B cell (primary cell): ENCODE measurements around the gene STPG4. TPM values are rescaled to one million over a fixed set of nuclear protein-coding genes. Genes with fewer than 3 reads are reported as not detected.

Experiments
- ATAC-seq: fragments of 200-7000 bp; cut with Tn5 transposase; one replicate; pipeline ENCODE4 v1.10.0; 2021; ENCODE audit warnings: low read depth, mild to moderate bottlenecking, moderate number of reproducible peaks, moderate library complexity
- CTCF ChIA-PET: fragments of 350-600 bp; sonication (Branson Sonifier 250); formaldehyde crosslinking; loops from one replicate; lab custom pipeline; 2021; ENCODE audit warnings: antibody characterized with exemption, inconsistent platforms; lab: Charles Lee
- POLR2A ChIA-PET: fragments of 350-600 bp; sonication (Branson Sonifier 250); formaldehyde crosslinking; loops from one replicate; lab custom pipeline; 2021; ENCODE audit warnings: antibody characterized with exemption; lab: Charles Lee
- DNase-seq: peaks from one replicate; pipeline ENCODE4 v3.0.0; 2013
- H2AFZ ChIP-seq: 2 replicates; pipeline ENCODE4 v1.6.1; 2012; ENCODE audit warnings: mild to moderate bottlenecking, low read depth, low read length; ENCODE audit not compliant: insufficient read depth, poor library complexity, severe bottlenecking
- H3K27ac ChIP-seq, 2 donors: 1 replicate in 1 of 2; 2 replicates in 1 of 2; pipeline ENCODE4 v1.5.1; 2012 to 2013; ENCODE audit warnings: low read length in 2 of 2, mild to moderate bottlenecking in 2 of 2, moderate library complexity in 1 of 2
- H3K27me3 ChIP-seq, 4 experiments: fragments of 200-600 bp in 1 of 4; sonication (generic) in 1 of 4; replicated peaks in 1 of 4; 1 replicate in 2 of 4; 2 replicates in 2 of 4; pipeline versions ENCODE4 v1.6.1 to v1.7.0; 2013 to 2016; ENCODE audit warnings: low read length in 3 of 4, mild to moderate bottlenecking in 2 of 4, mixed read lengths in 1 of 4, moderate library complexity in 1 of 4; ENCODE audit not compliant: insufficient read depth in 4 of 4, control insufficient read depth in 3 of 4; ENCODE audit errors: control extremely low read depth in 1 of 4
- H3K36me3 ChIP-seq, 2 experiments: replicated peaks in 1 of 2; 1 replicate in 1 of 2; 2 replicates in 1 of 2; pipeline versions ENCODE4 v1.6.1 to v1.7.1; 2013; ENCODE audit warnings: low read length in 1 of 2; ENCODE audit not compliant: insufficient read depth in 2 of 2, control insufficient read depth in 1 of 2; ENCODE audit errors: control extremely low read depth in 1 of 2, extremely low read depth in 1 of 2
- H3K4me1 ChIP-seq, 2 donors: fragments of 200-600 bp in 1 of 2; sonication (generic) in 1 of 2; 1 replicate in 1 of 2; 2 replicates in 1 of 2; pipeline versions ENCODE4 v1.5.1 to v1.6.1; 2013 to 2017; ENCODE audit warnings: low read length in 2 of 2; ENCODE audit not compliant: control insufficient read depth in 2 of 2, insufficient read depth in 2 of 2
- H3K4me2 ChIP-seq: replicated peaks from 2 replicates; pipeline ENCODE3; 2012; ENCODE audit warnings: mild to moderate bottlenecking, low read depth, low read length; ENCODE audit not compliant: poor library complexity, severe bottlenecking
- H3K4me3 ChIP-seq, 5 experiments: fragments of 200-600 bp in 1 of 5; sonication (generic) in 1 of 5; 1 replicate in 3 of 5; 2 replicates in 2 of 5; pipeline versions ENCODE4 v1.5.1 to v1.7.0; 2011 to 2016; ENCODE audit warnings: low read length in 4 of 5, mild to moderate bottlenecking in 4 of 5, low read depth in 2 of 5, control low read depth in 1 of 5, moderate library complexity in 1 of 5; ENCODE audit not compliant: insufficient read depth in 1 of 5; ENCODE audit errors: control extremely low read depth in 1 of 5, extremely low read depth in 1 of 5
- H3K79me2 ChIP-seq: fragments of 200-600 bp; sonication (generic); one replicate; pipeline ENCODE4 v1.6.0; 2016; ENCODE audit warnings: low read length; ENCODE audit not compliant: control insufficient read depth, insufficient read depth
- H3K9ac ChIP-seq: fragments of 200-600 bp; sonication (generic); 2 replicates; pipeline ENCODE4 v1.6.1; 2017; ENCODE audit warnings: mild to moderate bottlenecking, low read length, moderate library complexity
- H3K9me3 ChIP-seq, 3 donors: one replicate each; pipeline versions ENCODE4 v1.6.1 to v1.7.1; 2013; ENCODE audit warnings: low read length in 2 of 3; ENCODE audit not compliant: control insufficient read depth in 2 of 3, insufficient read depth in 1 of 3; ENCODE audit errors: control extremely low read depth in 1 of 3
- H4K20me1 ChIP-seq: 2 replicates; pipeline ENCODE4 v1.6.0; 2012; ENCODE audit warnings: mild to moderate bottlenecking, low read length; ENCODE audit not compliant: insufficient read depth, control insufficient read depth, poor library complexity, severe bottlenecking
- H3K27ac Mint-ChIP-seq: one replicate; pipeline ENCODE4 v1.8.0; 2021; ENCODE audit warnings: mixed read lengths
- H3K27me3 Mint-ChIP-seq: one replicate; pipeline ENCODE4 v1.8.0; 2021; ENCODE audit warnings: mixed read lengths
- H3K4me1 Mint-ChIP-seq: one replicate; pipeline ENCODE4 v1.8.0; 2021; ENCODE audit warnings: mixed read lengths
- H3K4me3 Mint-ChIP-seq: one replicate; pipeline ENCODE4 v1.8.0; 2021; ENCODE audit warnings: mixed read lengths
- H3K9me3 Mint-ChIP-seq: one replicate; pipeline ENCODE4 v1.8.0; 2022; ENCODE audit warnings: mixed read lengths; ENCODE audit not compliant: insufficient read depth
- CTCF ChIP-seq: fragments of 200-600 bp; IDR thresholded peaks from one replicate; pipeline ENCODE4 v1.8.0; 2022; ENCODE audit warnings: antibody characterized with exemption, mild to moderate bottlenecking
- EZH2 ChIP-seq: IDR thresholded peaks from 2 replicates; pipeline ENCODE4 v1.6.1; 2012; ENCODE audit warnings: borderline replicate concordance, low read depth, mild to moderate bottlenecking, moderate library complexity, low read length; ENCODE audit not compliant: insufficient read depth, poor library complexity, severe bottlenecking
- WGBS: methylation state at CpG from one replicate; pipeline ENCODE4 v1.1.5; 2013; ENCODE audit warnings: missing lambda C conversion rate; ENCODE audit not compliant: insufficient coverage; 5-methylcytosine and 5-hydroxymethylcytosine counted together
- intact Hi-C: fragments of 100-400 bp; cut with micrococcal nuclease; formaldehyde crosslinking; loops from one replicate; pipeline ENCODE4 v1.10.0; 2022
- polyA plus RNA-seq: library from polyadenylated mRNA; depleted of rRNA; stranded (reverse); fragments of >200 nt; gene quantifications from 2 replicates; pipeline ENCODE4 v1.2.3, GENCODE V29; 2012
- total RNA-seq, 2 donors: library from RNA; stranded (reverse); fragments of 120-200 nt in 1 of 2; gene quantifications; 1 replicate in 1 of 2; 2 replicates in 1 of 2; pipeline versions ENCODE4 v1.2.3 to v1.2.4, GENCODE V29; 2013 to 2022

STPG4 gene
- total and polyA plus RNA-seq, 2 donors (not counting 1 experiment from before 2014, with no cell fraction given), result 0.31 to 0.79 TPM

- Histone ChIP-seq H3K9me3 (no peaks in the 10 kb centered on the region), H3K27ac (peak overlapping the region in 1 of 2 donors; percentile 32), H3K4me2 (no peak overlapping the region), H2AFZ (no peak overlapping the region), H3K36me3 (peaks cover 0 to 13% of the 10 kb centered on the region in 2 experiments), H3K4me1 (peaks cover 13 to 28% of the 10 kb centered on the region in 2 donors), H3K79me2 (no peaks in the 10 kb centered on the region), H3K27me3 (no peaks in the 10 kb centered on the region), H3K9ac (no peak overlapping the region), H4K20me1 (no peaks in the 10 kb centered on the region), H3K4me3 (no peak overlapping the region)
- no peak for DNase-seq
- no peaks in the 10 kb centered on the region for H3K27me3 Mint-ChIP-seq
- H3K4me3 Mint-ChIP-seq, result no peak overlapping the region
- 75% methylated on average over 8 of the region's 11 CpGs for WGBS
- H3K9me3 Mint-ChIP-seq, result no peaks in the 10 kb centered on the region
- CTCF ChIA-PET, result interaction anchor here (0.6 to 1.5 kb wide), 2 partner anchors 8 to 11 kb away, joined by 3 to 4 read pairs; no protein-coding TSS in a partner anchor
- H3K27ac Mint-ChIP-seq, result no peak overlapping the region
- intact Hi-C loops, result no loop called here
- TF ChIP-seq EZH2, result no peak
- no peak for TF ChIP-seq CTCF
- POLR2A ChIA-PET, result interaction anchor here (0.7 kb wide), 1 partner anchor 12 kb away, joined by 5 read pairs; no protein-coding TSS in a partner anchor
- peaks cover 18% of the 10 kb centered on the region for H3K4me1 Mint-ChIP-seq
- ATAC-seq, result peak; percentile 10
Observed at GRCh38 chr2:47079515-47080412, 75.3 kb downstream of the STPG4 start.
